Daoy (cell line): ENCODE data around the gene ABLIM3. TPM values are rescaled to one million over a fixed set of nuclear protein-coding genes. Genes with fewer than 3 reads are reported as not detected.

ENCODE experiments used
- DNase-seq: peaks from one replicate; pipeline ENCODE4 v3.0.0-alpha.2; 2015; ENCODE audit warnings: low read depth
- total RNA-seq: library from RNA; depleted of rRNA; stranded (reverse); fragments of >200 nt; shearing (Covaris generic); gene quantifications from 2 replicates; pipeline ENCODE4 v1.2.3, GENCODE V29; 2014

Gene ABLIM3
- total RNA-seq, 1 experiment from 2014 or later: 10.6 TPM

DNA sequence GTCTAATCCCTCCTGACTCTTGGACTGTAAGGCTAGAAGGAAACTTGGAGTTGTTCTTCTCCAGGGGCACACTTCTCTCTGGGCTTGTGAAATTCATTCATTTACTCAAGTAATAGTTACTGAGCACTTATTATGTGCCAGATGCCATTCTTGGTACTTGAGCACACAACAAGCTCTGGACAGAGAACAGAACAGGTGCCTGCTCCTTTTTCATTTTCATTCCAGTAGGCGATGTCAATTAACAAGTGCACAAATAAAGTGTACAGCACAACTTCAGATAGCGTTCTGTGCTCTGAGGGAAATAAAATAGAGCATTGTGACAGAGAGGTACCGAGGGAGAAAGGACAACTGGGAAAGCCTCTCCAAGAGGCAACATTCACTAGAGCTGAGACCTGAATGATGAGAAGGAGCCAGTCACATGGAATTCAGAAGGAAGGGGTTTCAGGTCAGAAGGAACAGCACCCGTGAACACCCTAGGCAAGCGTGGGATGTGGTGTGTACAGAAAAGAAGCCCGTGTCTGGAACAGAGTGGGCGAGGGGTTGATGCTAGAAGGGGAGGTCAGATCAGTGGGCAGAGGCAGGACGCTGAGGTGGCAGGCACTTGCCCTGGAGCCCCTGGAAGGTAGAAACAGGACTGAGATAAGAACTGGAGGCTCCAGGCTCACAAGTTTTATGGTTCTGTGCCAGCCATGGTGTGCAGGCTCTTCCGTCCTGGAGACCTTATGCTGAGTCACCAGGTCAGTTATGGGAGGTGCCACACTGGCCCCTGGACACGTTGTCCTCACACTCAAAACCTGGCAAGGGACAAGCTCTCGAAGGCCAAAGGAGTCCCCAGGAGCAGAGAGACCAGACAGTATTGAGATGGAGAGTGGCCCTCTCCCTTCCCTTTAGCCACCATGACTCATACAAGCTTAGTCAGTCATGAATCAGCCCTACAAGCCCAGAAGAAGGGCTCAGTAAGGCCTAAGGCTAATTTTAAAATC is 7.2 kb upstream of the ABLIM3 start:
- peak; percentile 90 for DNase-seq

DNA sequence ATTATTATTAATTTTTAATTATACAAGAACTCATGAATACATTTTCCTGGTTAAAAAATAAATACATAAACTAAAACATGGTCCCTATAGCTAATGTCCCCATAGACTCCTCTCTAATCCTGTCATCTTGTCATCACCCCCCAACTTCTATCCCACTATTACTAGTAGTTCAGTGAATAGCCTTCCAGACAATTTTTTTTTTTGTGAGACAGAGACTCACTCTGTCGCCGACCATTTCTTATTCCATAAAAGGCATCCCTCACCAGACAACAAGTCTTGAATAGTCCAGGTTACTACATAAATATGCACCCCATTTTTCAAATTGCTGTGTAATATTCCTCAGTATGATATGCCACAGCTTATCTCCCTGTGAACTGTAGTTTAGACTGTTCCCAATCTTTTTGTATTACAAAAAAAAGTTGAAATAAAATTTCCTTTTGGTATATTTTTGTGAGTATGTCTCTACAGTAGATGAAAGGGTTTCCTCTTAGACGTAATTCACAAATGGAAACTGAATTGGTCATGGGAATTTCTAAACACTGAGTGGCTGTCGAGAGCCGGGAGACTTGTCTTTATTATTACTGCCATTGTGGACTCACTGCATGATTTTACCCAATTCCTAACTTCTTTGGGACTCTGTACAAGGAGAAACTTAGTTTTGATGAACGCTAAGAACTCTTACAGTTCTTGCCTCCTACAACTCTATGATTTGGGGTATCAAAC is 6.4 kb upstream of the ABLIM3 start:
- peak; percentile 26 for DNase-seq

DNA sequence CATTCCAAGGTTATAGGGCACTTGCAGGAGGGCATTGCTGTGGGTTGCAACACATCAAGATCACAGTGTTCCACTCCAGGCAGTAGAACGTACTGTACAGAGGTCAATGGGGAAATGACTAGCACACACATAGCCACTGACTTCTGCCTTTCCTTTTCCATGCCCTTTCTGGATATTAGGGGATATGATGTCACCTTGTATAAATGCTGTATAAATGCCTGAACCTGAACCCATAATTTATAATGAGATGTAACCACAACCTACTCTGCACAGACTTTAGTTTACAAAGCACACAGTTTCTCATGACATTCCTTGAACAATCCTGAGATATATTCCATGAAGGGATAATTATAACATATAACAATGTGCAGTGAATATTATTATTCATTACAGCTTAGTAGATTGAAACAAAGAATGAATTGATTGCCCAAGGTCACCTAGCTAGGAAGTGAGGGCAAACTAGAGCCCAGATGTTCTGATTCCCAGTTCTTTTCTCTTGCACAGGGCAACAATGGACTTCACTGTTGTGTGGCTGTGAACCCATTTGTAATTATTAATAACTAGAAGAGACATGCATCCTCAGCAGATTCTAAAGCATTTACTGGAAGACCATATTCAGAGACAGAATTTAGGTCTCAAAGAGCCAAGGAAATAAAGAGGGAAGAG is 5.6 kb upstream of the ABLIM3 start:
- peak; percentile 71 for DNase-seq

DNA sequence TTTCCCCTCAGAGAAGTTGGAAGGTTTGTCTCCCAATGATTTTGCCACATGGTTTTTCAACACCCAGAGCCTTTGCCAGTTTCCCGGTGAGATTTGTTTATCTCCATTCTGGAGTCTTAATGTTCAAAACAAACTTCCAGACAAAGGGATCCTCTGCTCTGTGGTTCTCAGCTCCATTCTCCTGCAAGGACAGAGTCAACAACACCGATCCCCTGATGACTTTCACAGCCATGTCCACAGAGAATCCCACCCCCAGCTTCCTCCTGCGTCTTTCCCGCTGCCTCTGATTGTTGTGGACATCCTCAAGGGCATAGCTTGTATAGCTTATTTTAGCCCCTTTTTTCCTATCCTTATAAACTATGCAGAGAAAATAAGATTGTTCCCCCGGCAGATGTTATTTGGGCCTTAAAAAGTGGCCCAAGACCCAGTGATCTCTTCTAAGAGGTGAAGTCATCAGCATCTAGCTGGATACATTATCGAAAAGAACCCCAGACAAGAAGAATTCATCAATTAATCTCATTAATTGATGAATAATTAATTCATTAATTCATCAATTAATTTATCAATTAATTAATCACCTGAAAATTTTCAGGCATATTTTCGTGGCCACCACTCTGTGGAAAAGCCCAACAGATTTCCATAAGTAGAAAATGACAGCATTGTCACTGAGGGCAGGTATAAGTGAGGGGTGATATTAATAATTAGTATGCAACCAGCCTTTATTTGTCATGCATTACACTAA is 2.9 kb upstream of the ABLIM3 start:
- DNase-seq: no peak

DNA sequence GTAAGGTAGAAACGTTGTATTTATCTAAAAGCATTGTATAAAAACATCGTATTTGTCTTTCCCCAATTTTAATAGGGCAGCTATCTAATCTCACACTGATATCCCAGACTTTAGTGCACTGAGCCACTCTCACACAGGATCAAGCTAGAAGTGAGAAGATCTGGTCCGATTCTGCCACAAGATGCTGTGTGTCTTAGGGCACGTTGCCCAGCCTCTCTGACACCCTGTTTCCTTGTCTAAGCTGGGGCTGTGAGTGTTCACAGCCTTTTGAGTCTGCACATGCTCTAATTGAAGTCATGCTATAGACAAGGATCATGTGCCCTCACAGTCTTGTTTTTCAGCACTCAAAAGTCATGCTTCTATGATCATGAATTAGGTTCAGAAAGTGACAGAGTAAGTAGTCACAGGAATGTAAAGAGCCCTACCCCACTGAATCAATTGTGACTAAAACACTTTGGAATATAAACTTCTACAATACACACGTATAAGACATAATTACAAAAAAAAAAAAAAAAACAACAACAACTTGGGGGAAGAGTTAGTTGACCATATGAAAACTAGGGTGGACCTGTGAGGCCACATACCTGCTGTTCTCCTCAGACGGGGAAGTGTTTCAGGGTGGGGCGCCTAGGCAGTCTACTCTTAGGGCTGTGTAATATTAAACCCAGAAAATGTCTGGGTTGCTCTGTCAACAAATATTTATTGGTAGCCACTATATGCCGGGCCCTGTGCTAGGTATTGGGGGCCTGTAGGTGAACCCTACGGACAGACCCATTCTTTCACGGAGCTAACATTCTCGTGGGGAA is 893 bp upstream of the ABLIM3 start:
- no peak for DNase-seq

DNA sequence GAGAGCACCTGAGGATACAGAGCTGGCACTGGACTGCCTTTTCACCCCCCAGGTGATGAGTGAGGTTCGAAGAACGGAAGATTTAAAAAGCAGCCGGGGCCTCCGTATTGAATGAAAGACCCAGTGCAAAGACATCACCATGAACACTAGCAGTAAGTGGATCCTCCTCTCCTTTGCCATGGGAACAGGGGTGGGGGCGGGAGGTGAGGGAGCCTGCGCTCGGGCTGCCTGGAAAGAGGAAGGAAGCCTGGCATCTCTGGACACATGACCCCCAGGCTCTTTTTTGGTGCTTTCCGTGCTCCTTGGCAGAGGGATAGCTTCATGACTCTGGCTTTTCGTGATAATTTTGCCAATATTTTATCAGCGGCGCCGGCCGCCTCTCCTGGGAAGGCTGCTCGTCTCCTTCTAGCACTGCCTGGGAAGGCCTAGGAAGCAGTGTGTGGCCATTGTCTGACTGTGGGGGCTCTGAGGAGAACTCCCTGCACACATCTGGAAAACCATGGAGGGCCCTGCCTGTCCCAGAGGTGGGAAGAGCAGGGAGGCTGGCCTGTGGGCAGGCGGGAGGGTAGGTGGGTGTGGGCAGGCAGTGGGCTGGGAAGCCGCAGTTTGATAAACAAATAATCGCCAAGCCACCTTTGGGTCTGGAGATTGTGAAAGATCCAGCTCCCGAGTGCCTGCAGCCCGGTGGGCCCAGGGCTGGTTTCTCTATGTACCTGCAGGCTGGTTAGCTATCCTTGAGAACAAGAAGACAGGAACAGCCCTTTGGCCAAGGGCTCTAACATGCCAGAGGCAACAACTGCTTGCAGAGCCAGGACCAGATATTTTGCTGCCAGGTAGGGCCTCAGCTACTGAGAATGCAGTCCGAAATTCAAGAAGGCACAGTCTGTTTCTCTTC is 911 bp downstream of the ABLIM3 start:
- DNase-seq: peak; percentile 66

DNA sequence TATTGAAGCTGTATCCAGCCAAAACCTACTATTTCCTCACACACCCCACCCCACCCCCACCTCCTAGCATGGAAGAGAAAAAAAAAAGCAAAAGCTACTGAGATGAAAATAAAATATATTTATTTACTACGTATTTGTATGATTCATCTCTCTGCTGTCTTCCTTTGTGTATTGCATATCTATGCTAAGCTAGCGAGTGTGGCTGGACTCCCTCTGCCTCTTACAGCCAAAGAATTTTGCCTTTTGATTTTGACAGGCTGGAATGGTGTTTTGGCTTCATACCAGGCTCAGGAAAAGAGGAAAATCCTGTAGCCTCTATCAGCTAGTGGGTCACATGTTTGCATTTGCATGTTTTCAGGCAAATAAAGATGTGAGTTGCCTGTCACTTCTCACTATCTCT is 2.2 kb downstream of the ABLIM3 start:
- DNase-seq: no peak

DNA sequence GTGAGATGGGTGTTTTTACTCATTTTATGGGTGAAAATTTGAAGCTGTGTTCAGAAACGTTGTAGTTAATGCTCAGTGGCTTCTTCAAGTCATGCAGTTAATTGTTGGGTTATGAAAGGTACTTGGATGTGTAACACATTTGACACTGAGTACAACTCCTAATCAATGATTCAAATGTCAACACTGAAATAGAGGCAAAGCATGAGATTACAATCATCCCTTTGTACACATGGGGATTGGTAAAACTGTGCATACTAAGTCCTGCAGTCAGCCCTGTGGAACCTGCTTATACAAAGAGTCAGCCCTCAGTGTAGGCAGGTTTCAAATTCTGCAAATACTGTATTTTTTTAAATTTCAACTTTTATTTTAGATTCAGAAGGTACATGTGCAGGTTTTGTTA is 3.3 kb downstream of the ABLIM3 start:
- DNase-seq: no peak

DNA sequence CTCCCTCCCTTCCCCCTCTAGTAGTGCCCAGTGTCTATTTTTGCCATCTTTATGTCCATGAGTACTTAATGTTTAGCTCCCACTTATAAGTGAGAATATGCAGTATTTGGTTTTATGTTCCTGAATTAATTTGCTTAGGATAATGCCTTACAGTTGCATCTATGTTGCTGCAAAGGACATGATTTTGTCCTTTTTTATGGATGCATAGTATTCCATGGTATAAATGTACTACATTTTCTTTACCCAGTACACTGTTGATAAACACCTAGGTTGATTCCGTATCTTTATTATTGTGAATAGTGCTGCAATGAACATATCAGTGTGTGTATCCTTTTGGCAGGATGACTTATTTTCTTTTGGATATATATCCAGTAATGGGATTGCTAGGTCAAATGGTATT is 3.8 kb downstream of the ABLIM3 start:
- DNase-seq: no peak

DNA sequence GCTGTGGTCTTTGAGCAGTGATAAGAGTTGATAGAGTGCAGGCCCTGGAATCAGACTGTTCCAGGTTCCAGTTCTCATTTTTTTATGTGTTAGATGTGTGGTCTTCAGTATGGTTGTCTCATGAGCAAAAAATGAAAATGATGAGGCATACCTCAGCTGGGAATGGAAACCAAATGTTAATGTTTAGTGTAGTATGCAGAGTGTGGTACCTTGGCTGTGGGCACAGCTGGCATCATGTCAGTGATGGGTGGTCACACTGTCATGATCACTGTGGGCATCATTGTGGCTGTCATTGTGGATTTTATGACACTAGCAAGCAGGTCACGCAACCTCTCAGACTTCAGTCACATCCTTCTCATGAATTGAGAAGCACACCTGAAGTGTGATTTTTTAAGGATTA is 6.4 kb downstream of the ABLIM3 start:
- DNase-seq: no peak

DNA sequence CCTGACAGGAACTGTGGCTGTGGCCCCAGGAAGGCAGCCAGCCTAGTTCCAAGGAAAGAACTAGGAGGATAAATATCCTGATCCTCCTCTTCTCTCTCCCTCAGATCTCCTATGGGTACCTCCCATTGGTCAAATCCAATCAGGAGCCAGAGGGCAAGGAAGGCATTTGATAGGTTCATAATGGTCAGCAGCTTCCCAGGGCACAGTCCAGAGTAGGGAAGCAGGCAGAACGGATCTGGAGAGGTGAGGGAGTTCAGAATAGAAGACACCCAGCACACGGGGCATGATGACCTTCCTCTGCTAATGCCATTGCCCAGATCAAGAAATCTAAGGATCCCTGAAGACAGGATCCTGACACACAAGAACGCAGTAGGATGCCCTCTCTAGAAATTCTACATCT is 8.6 kb downstream of the ABLIM3 start:
- no peak for DNase-seq

DNA sequence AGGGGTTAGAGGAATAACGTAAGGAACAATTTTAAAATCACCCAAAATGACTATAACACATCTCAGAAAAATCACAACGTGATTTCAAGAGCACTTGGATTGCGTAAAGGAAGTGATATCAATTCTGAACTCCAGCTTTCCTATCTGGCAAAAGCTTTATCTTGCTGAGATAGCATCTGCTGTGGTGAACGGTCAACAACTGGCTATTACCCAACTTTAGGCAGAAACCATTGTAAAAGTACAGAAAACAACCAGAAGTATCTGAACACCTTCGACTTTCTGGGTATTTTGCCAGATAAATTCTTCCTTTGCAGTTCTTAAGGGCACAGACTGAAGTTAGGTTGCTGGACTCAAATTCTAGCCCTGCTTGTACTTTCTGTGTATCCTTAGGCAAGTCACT is 9.2 kb downstream of the ABLIM3 start:
- no peak for DNase-seq

DNA sequence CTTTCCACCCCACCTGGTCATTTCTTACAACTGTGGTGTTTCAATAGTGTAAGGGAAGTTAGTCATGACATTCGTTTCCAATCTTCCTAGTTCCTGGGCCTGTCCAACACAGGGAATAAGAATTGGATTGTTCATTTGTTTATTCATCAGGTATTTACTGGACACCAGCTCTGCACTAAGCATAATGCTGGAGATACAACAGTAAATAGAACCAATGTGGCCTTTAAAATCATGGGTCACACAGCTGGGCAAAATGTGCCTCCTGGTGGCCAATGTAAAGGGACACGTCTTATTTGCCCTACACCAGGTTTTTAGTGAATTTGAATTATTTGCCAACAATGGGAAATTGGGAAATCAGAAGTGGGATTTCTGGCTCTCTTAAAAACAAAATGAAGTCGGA is 10.4 kb downstream of the ABLIM3 start:
- DNase-seq: no peak

DNA sequence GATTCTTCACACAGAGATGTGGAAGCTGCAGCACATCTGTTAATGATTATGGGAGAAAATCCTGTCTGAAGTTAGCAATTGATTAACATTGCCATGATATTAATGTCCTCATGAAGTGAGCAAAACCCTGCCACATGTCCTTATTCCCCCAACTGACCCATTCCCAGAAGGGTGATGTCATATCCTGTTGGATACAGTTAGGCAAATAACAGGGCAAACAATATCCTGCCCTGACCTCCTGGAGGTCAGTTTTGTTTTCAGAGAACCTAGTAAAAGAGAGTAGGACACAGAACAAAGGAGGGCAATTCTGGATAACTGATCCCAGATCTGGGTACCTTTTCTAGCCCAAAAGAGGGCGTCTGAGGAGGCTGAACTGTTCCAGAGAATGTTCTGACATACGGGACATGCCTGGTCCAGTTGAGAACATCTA is 11.0 kb downstream of the ABLIM3 start:
- peak; percentile 43 for DNase-seq

DNA sequence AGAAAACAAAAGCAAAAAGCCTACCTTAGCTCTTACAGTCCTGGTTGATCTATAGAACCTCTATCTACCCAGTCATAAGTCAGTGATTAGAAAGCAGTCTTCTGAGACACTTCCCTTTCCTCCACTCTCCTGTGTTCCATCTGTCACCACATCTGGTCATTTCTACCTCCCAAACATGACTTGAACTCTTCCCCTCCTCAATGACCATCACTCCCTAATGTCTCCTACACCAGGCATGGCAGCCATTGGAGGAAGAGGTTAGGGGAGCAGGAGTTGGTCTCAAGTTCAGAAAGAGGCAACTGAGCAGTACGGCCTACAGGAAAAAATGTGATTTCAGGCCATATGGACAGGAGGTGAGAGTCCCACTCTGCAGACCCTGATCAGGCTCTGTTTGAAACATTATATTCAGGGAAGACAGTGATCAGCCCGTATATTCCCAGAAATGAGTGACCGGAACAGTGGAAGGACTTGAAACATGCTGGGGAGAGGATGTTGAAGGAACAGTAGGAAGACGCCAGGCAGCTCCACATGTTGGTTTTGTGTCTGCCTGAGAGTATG is 12.0 kb downstream of the ABLIM3 start:
- DNase-seq: no peak

DNA sequence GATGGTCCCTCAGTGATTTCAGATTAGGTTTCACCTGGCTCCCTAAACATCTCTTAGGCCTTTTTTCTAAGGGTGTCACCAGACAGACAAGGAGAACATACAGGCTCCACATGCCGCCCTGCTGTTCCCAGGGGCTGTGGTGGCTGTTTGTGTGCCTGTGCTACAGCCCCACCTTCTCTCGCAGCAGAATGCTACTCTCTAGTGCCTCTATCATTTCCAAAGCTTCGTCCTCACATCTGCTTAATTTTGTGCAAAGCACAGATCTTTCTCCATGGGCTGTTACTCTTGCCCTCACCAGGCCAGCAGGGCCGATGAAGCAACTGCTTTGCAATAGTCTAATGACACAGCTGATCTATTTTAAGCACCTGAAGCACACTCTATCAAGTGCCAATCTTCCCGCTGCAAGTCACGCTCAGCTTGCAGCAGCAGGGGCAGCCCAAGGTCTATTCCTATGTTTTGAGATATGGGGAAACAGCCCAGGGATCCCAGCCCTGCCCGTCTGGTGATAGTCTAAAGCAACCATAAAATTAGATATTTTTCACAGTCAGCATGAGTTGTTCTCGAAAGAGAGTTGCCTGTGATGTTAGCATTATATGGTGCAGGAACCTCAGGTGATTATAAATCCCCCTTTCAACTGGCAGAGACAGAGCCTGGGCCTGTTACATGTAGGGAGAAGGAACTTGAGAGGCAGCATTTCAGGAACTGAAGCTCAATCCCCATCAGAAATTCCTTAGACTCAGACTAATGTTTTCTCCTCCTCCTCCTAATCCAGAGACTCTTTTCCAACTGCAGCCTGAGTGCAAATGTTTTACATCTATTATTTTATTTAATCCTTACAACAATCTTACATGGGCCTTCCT is 12.7 kb downstream of the ABLIM3 start:
- DNase-seq: no peak

DNA sequence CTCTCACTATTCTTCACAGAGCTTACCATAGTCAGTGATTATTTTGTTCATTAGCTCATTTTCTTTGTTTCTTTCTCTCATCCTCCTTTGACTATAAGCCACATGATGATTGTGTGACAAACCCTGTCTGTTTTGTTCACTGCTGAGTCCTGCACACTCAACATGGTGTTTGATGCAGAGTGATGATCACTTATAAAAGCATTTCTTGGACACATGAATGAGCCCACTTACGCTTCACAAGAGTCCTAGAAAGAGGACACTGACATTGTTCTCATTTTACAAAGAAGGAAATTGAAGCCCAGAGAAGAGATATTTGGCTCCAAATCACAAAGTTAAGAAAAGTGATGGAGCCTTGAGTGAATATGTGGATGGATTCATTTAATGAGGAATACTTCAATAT is 13.4 kb downstream of the ABLIM3 start:
- DNase-seq: no peak

DNA sequence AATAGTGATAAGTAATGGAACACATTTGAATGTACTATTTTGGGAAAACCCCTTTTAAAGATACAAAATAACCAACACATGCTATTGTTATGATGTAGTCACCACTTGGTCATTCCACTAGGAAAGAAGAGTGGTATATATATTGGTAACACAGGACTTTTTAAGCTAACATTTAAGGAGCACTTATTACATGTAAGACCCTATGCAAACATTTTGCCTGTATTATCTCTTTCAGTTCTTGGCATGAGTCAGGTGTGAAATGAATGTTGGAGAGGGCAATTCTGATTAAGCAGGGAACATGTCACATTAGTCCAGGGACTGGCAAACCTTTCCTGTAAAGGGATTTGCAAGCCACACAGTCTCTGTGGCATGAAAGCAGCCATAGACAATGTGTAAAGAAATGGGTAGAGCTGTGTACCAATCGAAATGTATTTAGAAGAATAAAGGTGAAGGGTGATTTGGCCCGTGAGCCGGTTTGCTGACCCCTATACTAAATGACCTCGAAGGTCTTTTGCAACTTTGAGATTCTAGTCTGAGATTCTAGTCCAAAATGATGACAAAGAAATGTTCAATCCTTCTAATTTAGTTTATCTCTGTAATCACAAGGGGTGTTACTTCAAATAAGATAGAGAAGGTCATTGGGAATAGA is 15.3 kb downstream of the ABLIM3 start:
- no peak for DNase-seq
